HG03064 (cell line): Measurements from ENCODE around the gene NUBP1.
"Not testable (repeated sequence)": the region's sequence is repeated elsewhere in the genome, so short reads cannot be mapped to it uniquely, and the experiment has no call there.

ENCODE experiments used
- ATAC-seq: cut with Tn5 transposase; IDR thresholded peaks from one replicate; pipeline ENCODE4 v1.9.1; 2021; ENCODE audit warnings: low read depth; ENCODE audit not compliant: unreplicated experiment

The NUBP1 gene

GRCh38 chr16:10750793-10751192, 7.2 kb downstream of the NUBP1 start:
- ATAC-seq, result no peak

DNA sequence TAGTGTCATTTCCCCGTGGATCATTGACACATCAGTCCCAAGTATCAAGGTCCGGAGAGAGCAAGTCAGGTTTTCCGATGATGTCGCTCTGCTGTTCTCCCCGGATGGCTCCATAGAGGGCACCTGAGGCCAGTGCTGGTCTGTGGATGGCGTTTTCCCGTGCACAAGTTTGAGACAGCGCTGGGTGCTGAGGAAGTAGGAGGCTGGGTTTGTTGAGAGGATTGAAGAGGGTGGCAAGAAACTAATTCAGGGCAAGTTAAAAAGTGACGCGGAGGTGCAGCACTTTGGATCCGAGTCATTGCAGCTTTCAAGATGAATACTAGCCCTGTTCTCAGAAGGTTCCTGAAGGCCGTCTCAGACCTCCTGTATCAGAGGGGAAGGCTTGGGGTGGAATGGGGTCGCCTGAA, 7.7 kb downstream of the NUBP1 start:
- no peak for ATAC-seq

DNA sequence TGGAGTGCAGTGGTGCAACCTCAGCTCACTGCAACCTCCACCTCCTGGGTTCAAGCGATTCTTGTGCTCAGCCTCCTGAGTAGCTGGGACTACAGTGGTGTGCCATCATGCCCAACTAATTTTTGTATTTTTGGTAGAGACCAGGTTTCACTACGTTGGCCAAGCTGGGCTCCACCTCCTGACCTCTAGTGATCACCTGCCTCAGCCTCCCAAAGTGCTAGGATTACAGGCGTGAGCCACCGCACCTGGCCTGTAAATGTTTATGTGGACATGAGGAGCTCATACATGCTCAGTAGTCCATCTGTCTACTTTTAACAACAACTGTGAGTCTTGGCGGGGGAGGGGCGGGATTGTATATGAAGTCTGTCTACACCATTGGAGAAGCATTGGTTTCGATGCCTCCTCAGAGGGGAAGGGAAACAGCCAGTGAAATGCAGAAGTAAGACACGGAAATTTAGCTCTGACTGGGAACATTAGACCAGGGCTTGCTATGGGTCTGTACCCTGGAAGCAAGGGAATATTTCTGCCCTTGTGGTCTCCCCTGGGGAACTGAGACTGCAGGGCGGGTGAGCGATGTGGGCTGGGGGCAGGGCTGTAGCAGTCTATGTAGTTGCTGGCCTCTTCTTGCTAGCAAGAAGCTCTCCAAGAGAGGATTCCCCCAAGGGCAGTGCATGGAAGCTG, 9.3 kb downstream of the NUBP1 start:
- no peak for ATAC-seq

- no peak for ATAC-seq
Measured at GRCh38 chr16:10753670-10754069, 10.0 kb downstream of the NUBP1 start.

DNA sequence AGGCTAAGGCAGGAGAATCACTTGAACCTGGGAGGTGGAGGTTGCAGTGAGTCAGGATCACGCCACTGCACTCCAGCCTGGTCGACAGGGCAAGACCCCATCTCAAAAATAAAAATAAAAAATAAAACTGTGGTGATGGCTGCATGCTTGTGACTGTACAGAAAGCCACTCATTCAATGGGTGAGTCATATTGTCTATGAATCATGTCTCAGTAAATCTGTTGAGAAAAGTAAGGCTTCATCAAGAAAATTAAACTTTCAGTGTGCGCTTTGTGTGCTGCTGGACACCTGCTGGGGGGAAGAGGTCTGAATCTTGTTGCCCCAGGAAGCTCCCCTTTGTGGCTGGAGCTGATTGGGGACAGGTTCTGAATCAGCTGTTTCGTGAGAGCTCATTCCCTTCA, 11.3 kb downstream of the NUBP1 start:
- ATAC-seq, result no peak

- no peak for ATAC-seq
Measured at GRCh38 chr16:10756574-10756973, 12.9 kb downstream of the NUBP1 start.

DNA sequence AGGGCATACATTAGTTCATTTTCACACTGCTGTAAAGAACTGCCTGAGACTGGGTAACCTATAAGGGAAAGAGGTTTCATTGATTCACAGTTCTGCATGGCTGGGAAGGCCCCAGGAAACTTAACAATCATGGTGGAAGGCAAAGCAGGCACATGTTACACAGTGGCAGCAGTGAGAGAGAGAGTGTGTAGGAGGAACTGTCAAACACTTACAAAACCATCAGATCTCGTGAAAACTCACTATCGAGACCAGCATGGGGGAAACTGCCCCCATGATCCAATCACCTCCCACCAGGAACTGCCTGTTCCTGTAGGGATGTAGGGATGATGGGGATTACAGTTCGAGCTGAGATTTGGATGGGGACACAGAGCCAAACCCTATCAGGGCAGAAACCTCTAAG, 17.2 kb downstream of the NUBP1 start:
- ATAC-seq, result no peak

- no peak for ATAC-seq
Measured at GRCh38 chr16:10761373-10761772, 17.7 kb downstream of the NUBP1 start.

GRCh38 chr16:10762336-10763016, 18.8 kb downstream of the NUBP1 start:
- ATAC-seq, result no peak

DNA sequence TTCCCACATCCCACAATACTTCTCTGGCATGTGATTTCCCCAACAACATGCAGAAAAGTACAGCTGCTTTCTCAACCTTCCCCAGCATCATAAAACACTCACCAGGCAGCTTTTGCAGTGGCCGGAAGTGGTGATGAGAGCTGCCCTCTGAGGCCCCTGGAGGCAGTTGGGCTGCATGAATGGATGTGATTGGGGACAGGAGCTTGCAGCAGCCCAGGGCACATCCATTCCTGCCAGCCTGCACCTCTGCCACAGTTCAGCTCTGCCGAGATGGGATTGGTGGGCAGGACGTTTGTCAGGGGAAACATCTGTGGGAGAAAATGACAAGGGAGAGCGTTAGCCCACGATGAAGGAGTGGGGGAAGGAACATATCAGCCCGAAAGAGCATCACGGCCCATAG, 19.8 kb downstream of the NUBP1 start:
- no peak for ATAC-seq

GRCh38 chr16:10765772-10766171, 22.1 kb downstream of the NUBP1 start:
- ATAC-seq, result no peak

- no peak for ATAC-seq
Measured at GRCh38 chr16:10767127-10767526, 23.5 kb downstream of the NUBP1 start.

- no peak for ATAC-seq
Measured at GRCh38 chr16:10769381-10769780, 25.7 kb downstream of the NUBP1 start.

DNA sequence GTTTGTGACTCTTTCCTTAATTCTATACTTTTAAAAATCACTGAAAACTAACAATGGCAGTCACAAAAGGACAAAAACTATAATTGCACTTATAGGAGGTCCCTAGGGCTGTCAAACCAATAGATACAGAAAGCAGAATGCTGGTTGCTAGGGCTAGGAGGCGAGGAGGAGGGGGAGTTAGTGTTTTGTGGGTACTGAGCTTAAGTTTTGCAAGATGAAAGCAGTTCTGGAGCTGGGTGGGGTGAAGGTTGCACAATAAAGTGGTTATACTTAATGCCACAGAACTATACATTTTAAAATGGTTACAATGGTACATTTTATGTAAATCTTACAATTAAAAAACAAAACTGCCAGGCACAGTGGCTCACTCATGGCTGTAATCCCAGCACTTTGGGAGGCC, 27.3 kb downstream of the NUBP1 start:
- no peak for ATAC-seq

DNA sequence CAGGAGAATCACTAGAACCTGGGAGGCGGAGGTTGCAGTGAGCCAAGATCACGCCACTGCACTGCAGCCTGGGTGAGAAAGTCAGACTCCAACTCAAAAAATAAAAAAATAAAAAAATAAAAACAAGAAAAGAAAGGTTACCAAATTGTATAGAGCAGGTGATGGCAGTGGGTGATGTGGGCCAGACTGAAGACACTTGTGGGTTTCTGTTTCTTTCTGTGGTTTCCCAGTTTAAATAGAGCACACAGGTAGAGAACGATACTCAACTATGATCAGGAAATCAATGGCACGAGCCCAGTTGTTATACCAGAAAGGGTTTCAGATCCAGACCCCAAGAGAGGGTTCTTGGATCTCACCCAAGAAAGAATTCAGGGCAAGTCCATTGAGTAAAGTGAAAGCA, 32.6 kb downstream of the NUBP1 start:
- peak; percentile 83 for ATAC-seq

DNA sequence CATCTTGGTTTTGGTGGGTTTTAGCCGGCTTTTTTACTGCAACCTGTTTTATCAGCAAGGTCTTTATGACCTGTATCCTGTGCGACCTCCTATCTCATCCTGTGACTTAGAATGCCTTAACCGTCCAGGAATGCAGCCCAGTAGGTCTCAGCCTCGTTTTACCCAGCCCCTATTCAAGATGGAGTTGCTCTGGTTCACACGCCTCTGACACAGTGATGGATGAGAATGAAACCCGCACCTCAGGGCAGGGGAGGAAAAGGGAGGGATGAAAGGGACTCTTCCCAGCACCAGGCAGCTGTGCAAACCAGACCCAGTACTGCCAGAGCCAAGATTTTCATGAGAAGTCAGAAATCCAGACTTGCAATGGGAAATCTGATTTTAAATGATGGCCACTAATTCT, 33.3 kb downstream of the NUBP1 start:
- ATAC-seq, result not testable (repeated sequence)

DNA sequence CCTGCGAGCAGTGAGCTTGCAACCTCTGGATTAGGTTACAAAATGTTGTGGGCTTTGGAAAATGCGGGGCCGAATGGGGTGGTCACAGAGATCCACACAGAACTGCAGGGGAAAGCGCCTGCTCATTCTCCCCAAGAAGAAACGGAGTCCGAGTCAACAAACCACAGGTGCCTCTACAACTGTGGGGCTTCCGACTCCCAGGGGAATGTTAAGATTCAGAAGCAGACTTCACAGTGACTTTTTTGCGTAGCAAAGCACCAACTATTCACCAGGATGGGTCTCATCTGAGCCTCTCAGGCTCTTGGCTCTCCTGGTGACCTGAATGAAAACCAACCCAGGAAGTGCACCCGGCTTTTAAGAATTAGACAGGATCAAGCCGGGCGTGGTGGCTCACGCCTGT, 33.7 kb downstream of the NUBP1 start:
- no peak for ATAC-seq

GRCh38 chr16:10779908-10780307, 36.3 kb downstream of the NUBP1 start:
- ATAC-seq, result not testable (repeated sequence)

DNA sequence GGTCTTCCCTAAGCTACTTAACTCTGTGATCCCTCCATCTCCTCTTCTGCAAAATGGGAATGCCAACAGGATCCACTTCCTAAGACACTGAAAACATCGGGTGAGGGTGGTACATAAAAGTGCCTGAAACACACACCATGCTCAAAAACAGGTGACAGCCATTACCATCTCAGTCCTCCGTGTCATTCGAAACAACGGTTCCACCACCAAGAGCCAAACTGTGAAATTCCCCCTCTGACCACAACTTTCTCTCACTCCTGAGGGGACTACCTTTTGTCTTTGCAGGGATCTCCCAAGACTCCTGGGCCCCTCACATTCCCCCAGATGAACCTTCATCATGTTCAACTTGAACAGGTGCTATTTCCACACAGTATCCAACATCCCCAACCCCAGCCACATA, 37.0 kb downstream of the NUBP1 start:
- no peak for ATAC-seq

- no peak for ATAC-seq
Measured at GRCh38 chr16:10782628-10783027, 39.0 kb downstream of the NUBP1 start.

GRCh38 chr16:10787304-10787703, 43.7 kb downstream of the NUBP1 start:
- ATAC-seq, result no peak

GRCh38 chr16:10788630-10789029, 45.0 kb downstream of the NUBP1 start:
- ATAC-seq, result not testable (repeated sequence)
